GM23338 (cell line): ENCODE measurements around the gene CDC42BPG. TPM values are rescaled to one million over a fixed set of nuclear protein-coding genes. Genes with fewer than 3 reads are reported as not detected.

Source experiments
- ATAC-seq: fragments of 200-7000 bp; cut with Tn5 transposase; 3 replicates; pipeline ENCODE4 v1.9.1; 2020
- DNase-seq: peaks from one replicate; pipeline ENCODE4 v3.0.0-alpha.2; 2015; ENCODE audit warnings: low spot score
- H2AFZ ChIP-seq: fragments of 200-600 bp; sonication (generic); 2 replicates; pipeline ENCODE4 v1.8.0; 2016; ENCODE audit warnings: antibody characterized with exemption, mild to moderate bottlenecking, moderate library complexity
- H3F3A ChIP-seq: fragments of 200-600 bp; sonication (generic); replicated peaks from 2 replicates; pipeline ENCODE4 v1.8.0; 2017; ENCODE audit warnings: antibody characterized with exemption, mixed run types, low read depth
- H3K27ac ChIP-seq: fragments of 200-600 bp; sonication (generic); 2 replicates; pipeline ENCODE4 v1.6.1; 2016; ENCODE audit warnings: low read depth
- H3K27me3 ChIP-seq: fragments of 200-600 bp; sonication (generic); 2 replicates; pipeline ENCODE4 v1.8.0; 2016; ENCODE audit warnings: mild to moderate bottlenecking, mixed run types, moderate library complexity; ENCODE audit not compliant: insufficient read depth
- H3K36me3 ChIP-seq: fragments of 200-600 bp; sonication (generic); 2 replicates; pipeline ENCODE4 v1.8.0; 2016; ENCODE audit warnings: mild to moderate bottlenecking; ENCODE audit not compliant: insufficient read depth
- H3K4me1 ChIP-seq: fragments of 200-600 bp; sonication (generic); 2 replicates; pipeline ENCODE4 v1.8.0; 2016; ENCODE audit warnings: mild to moderate bottlenecking, moderate library complexity; ENCODE audit not compliant: insufficient read depth
- H3K4me2 ChIP-seq: fragments of 200-600 bp; sonication (generic); 2 replicates; pipeline ENCODE4 v1.7.1; 2017; ENCODE audit warnings: mixed run types
- H3K4me3 ChIP-seq: fragments of 200-600 bp; sonication (generic); 2 replicates; pipeline ENCODE4 v1.6.1; 2016; ENCODE audit warnings: mixed run types
- H3K79me2 ChIP-seq: fragments of 200-600 bp; sonication (generic); replicated peaks from 2 replicates; pipeline ENCODE4 v1.8.0; 2017; ENCODE audit warnings: mild to moderate bottlenecking; ENCODE audit not compliant: insufficient read depth
- H3K9me2 ChIP-seq: fragments of 200-600 bp; sonication (generic); 2 replicates; pipeline ENCODE4 v1.8.0; 2017; ENCODE audit not compliant: insufficient read depth
- H4K20me1 ChIP-seq: fragments of 200-600 bp; sonication (generic); replicated peaks from 2 replicates; pipeline ENCODE4 v1.8.0; 2017; ENCODE audit warnings: mild to moderate bottlenecking; ENCODE audit not compliant: insufficient read depth
- H3K27ac Mint-ChIP-seq: 2 replicates; pipeline ENCODE4 v1.8.0; 2020; ENCODE audit warnings: inconsistent platforms, mild to moderate bottlenecking, moderate library complexity, mixed read lengths
- H3K27me3 Mint-ChIP-seq: 3 replicates; pipeline ENCODE4 v1.8.0; 2022; ENCODE audit warnings: low read depth, mild to moderate bottlenecking, moderate library complexity, mixed read lengths, inconsistent platforms; ENCODE audit not compliant: insufficient read depth, poor library complexity
- H3K36me3 Mint-ChIP-seq: 3 replicates; pipeline ENCODE4 v1.8.0; 2021; ENCODE audit warnings: low read depth, mild to moderate bottlenecking, inconsistent platforms, moderate library complexity, mixed read lengths
- H3K4me1 Mint-ChIP-seq: 3 replicates; pipeline ENCODE4 v1.8.0; 2020; ENCODE audit warnings: mild to moderate bottlenecking, inconsistent platforms, mixed read lengths
- H3K4me3 Mint-ChIP-seq: 3 replicates; pipeline ENCODE4 v1.8.0; 2021; ENCODE audit warnings: moderate library complexity, mild to moderate bottlenecking, inconsistent platforms, mixed read lengths
- H3K9me3 Mint-ChIP-seq: 3 replicates; pipeline ENCODE4 v1.8.0; 2020; ENCODE audit warnings: moderate library complexity, mild to moderate bottlenecking, inconsistent platforms, mixed read lengths
- CTCF ChIP-seq, 2 experiments: fragments of 200-600 bp in 1 of 2; sonication (generic) in 1 of 2; conservative IDR thresholded peaks; 2 replicates each; pipeline versions ENCODE4 v1.5.1 to v1.6.1; 2016 to 2017; ENCODE audit warnings: antibody characterized with exemption in 2 of 2, low read depth in 2 of 2, mild to moderate bottlenecking in 2 of 2, moderate library complexity in 1 of 2
- ETS1 ChIP-seq: IDR thresholded peaks from 2 replicates; pipeline ENCODE4 v1.6.1; 2016; ENCODE audit warnings: antibody characterized with exemption
- EZH2 ChIP-seq: fragments of 200-600 bp; sonication (generic); IDR thresholded peaks from one replicate; pipeline ENCODE4 v1.8.0; 2017; ENCODE audit warnings: antibody characterized with exemption, mild to moderate bottlenecking, low read depth; ENCODE audit not compliant: unreplicated experiment
- EZH2phosphoT487 ChIP-seq: fragments of 200-600 bp; sonication (generic); IDR thresholded peaks from one replicate; pipeline ENCODE4 v1.8.1; 2018; ENCODE audit warnings: antibody characterized with exemption; ENCODE audit not compliant: unreplicated experiment
- NANOG ChIP-seq: IDR thresholded peaks from 2 replicates; pipeline ENCODE4 v1.6.1; 2016; ENCODE audit warnings: antibody characterized with exemption, borderline replicate concordance
- POLR2AphosphoS5 ChIP-seq: IDR thresholded peaks from 2 replicates; pipeline ENCODE4 v1.6.1; 2016; ENCODE audit warnings: antibody characterized with exemption, low read depth
- REST ChIP-seq: IDR thresholded peaks from one replicate; pipeline ENCODE4 v1.6.1; 2018; ENCODE audit warnings: antibody characterized with exemption; ENCODE audit not compliant: unreplicated experiment
- ZNF114 ChIP-seq: fragments of 250-450 bp; sonication (Bioruptor Pico); IDR thresholded peaks from 2 replicates; pipeline ENCODE4 v1.5.0; 2020; ENCODE audit warnings: mild to moderate bottlenecking, moderate library complexity
- ZNF331 ChIP-seq: fragments of 250-450 bp; sonication (Bioruptor Pico); IDR thresholded peaks from 2 replicates; pipeline ENCODE4 v1.5.0; 2020; ENCODE audit warnings: low read depth, mild to moderate bottlenecking, moderate library complexity
- ZNF462 ChIP-seq: fragments of 250-450 bp; sonication (Bioruptor Pico); IDR thresholded peaks from 2 replicates; pipeline ENCODE4 v1.5.0; 2020; ENCODE audit warnings: mild to moderate bottlenecking, moderate library complexity
- polyA plus RNA-seq: library from polyadenylated mRNA; unstranded; fragments of >200 nt; fragmentation: Nextera tagmentation; extraction: Ambion mirVana; gene quantifications from 2 replicates; pipeline ENCODE4 v1.2.1, GENCODE V29; 2016
- total RNA-seq: library from RNA; depleted of rRNA; stranded (reverse); fragments of >200 nt; shearing (Covaris generic); gene quantifications from 2 replicates; pipeline ENCODE4 v1.2.3, GENCODE V29; 2014

Gene CDC42BPG
- total and polyA plus RNA-seq, 2 experiments from 2014 or later: 2.3 to 11.6 TPM

GRCh38 chr11:64784813-64785581 lies 59.5 kb downstream of the CDC42BPG start (continued):
- no peak for TF ChIP-seq ZNF462 (CRISPR knock-in tag)

GRCh38 chr11:64778473-64779298 lies 65.8 kb downstream of the CDC42BPG start, which contains the start of gene SF1:
TSS of gene SF1 (minus strand) at chr11:64778542. CDS start at chr11:64778392, 150 bp downstream.
- Mint-ChIP-seq H3K4me3 (peak within 1 kb of the TSS; percentile 94), H3K36me3 (peaks cover 39% of the 10 kb centered on the region), H3K27me3 (peaks cover 17% of the 10 kb centered on the region), H3K9me3 (no peaks in the 10 kb centered on the region; the same call in 2 of the 3 replicates), H3K27ac (peak within 1 kb of the TSS; percentile 99), H3K4me1 (peaks cover 36% of the 10 kb centered on the region)
- DNase-seq (peak; percentile 100), ATAC-seq (peak; percentile 91)
- peaks cover 38% of the 10 kb centered on the region for H3F3A ChIP-seq
- H3K4me1 ChIP-seq: peaks cover 12% of the 10 kb centered on the region
- H3K79me2 ChIP-seq: peaks cover 47% of the 10 kb centered on the region
- H3K4me2 ChIP-seq: peak within 1 kb of the TSS; percentile 100
- no peaks in the 10 kb centered on the region for H3K9me2 ChIP-seq
- peaks cover 35% of the 10 kb centered on the region for H3K36me3 ChIP-seq
- H3K27ac ChIP-seq: peak within 1 kb of the TSS; percentile 98
- H3K4me3 ChIP-seq: peak within 1 kb of the TSS; percentile 94
- no peak within 1 kb of the TSS for H2AFZ ChIP-seq
- H3K27me3 ChIP-seq: no peaks in the 10 kb centered on the region
- peaks cover 36% of the 10 kb centered on the region for H4K20me1 ChIP-seq
- TF ChIP-seq ZNF331 (no peak), ETS1 (no peak), EZH2phosphoT487 (no peak), ZNF114 (CRISPR knock-in tag) (no peak), CTCF (conservative IDR thresholded peaks at IDR 0.05; ENCODE audit: low read depth in 2 of 2) (peak in 1 of 2 experiments; percentile 3; a peak in 1 of 4 replicates), POLR2AphosphoS5 (peak; percentile 96), REST (no peak), EZH2 (no peak), NANOG (no peak)
